ENCODE measurements around the gene SPATA6.

Gene SPATA6

DNA sequence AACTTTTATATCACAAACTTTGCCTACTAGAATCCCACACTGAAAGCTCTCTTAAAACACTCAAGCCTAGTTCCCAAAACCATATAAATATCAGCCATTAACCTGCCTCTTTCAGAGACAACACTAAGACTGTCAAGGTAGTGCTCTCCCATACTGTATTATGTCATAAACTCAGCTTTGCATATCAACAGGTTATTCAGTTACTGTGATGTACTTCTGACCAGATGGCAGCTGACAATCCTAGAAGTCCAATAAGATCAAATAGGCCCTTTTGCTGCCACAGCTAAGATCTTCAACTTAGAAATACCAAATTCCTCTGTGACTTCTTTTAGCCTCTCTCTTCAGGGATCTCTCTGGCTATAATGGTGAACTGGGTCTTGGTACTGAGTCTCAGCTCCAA is 97.2 kb downstream of the SPATA6 start:
- no peak overlapping the region for H3K9ac ChIP-seq (ENCODE audit: low read length)
- H3K4ac ChIP-seq (ENCODE audit: low read depth in 1 of 2, low read length in 2 of 2), result no peak overlapping the region
- DNase-seq, result no peak
- no peak overlapping the region for H4K8ac ChIP-seq (ENCODE audit: low read length)
- H3K36me3 ChIP-seq (ENCODE audit: control insufficient read depth in 1 of 2, insufficient read depth in 2 of 2, low read depth in 1 of 2, low read length in 2 of 2), result peaks cover 0 to 37% of the 10 kb centered on the region in 2 experiments
- H3K9me3 ChIP-seq (ENCODE audit: control insufficient read depth, low read length), result peaks cover 11% of the 10 kb centered on the region
- no peaks in the 10 kb centered on the region for H3K27me3 ChIP-seq (ENCODE audit: control insufficient read depth in 1 of 2, insufficient read depth in 1 of 2, low read length in 2 of 2)
- no peak overlapping the region for H3K4me3 ChIP-seq (ENCODE audit: insufficient read depth in 1 of 2, low read depth in 1 of 2, low read length in 2 of 2)
- no peak overlapping the region for H3K18ac ChIP-seq (ENCODE audit: low read depth in 1 of 2, low read length in 2 of 2)
- no peak overlapping the region for H2BK120ac ChIP-seq (ENCODE audit: low read depth, low read length)
- no peak overlapping the region for H3K14ac ChIP-seq (ENCODE audit: low read length in 2 of 2)
- H2AK5ac ChIP-seq (ENCODE audit: low read length, severe bottlenecking), result no peak overlapping the region
- H3K4me1 ChIP-seq (ENCODE audit: control insufficient read depth, insufficient read depth, low read depth, low read length), result no peaks in the 10 kb centered on the region
- H3K27ac ChIP-seq (ENCODE audit: low read length, poor library complexity, severe bottlenecking), result no peak overlapping the region
- no peak overlapping the region for H2AFZ ChIP-seq (ENCODE audit: low read depth, low read length)
- no peak overlapping the region for H3K4me2 ChIP-seq (ENCODE audit: low read length, poor library complexity, severe bottlenecking)
- H3K79me1 ChIP-seq (replicated peaks; ENCODE audit: low read length, poor library complexity, severe bottlenecking), result no peaks in the 10 kb centered on the region
- no peak overlapping the region for H4K91ac ChIP-seq (ENCODE audit: low read length)
- no peak overlapping the region for H2BK12ac ChIP-seq (ENCODE audit: low read length in 2 of 2)
- no peak overlapping the region for H3K23ac ChIP-seq (ENCODE audit: low read length in 2 of 2)
- no peak overlapping the region for H2BK15ac ChIP-seq (ENCODE audit: low read depth, poor library complexity, severe bottlenecking)
- no peak overlapping the region for H2BK5ac ChIP-seq (ENCODE audit: low read depth, low read length, poor library complexity, severe bottlenecking)

DNA sequence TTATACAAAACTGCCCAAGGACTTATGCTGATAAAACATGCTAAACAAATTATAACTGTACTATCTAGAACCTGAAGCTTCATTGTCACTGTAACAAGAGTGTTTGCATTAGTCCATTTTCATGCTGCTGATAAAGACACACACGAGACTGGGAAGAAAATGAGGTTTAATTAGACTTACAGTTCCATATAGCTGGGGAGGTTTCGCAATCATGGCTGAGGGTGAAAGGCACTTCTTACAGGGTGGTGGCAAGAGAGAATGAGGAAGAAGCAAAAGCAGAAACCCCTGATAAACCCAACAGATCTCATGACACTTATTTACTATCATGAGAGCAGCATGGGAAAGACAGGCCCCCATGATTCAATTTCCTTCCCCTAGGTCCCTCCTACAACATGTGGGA is 100.4 kb downstream of the SPATA6 start:
- WGBS, result 82% methylated on average over 1 of the region's 2 CpGs
- H3K9ac ChIP-seq (ENCODE audit: low read length), result no peak overlapping the region
- H3K23ac ChIP-seq (ENCODE audit: low read length in 2 of 2), result no peak overlapping the region
- H3K4ac ChIP-seq (ENCODE audit: low read depth in 1 of 2, low read length in 2 of 2), result no peak overlapping the region
- H2BK120ac ChIP-seq (ENCODE audit: low read depth, low read length), result no peak overlapping the region
- no peak overlapping the region for H2AFZ ChIP-seq (ENCODE audit: low read depth, low read length)
- no peak overlapping the region for H2BK5ac ChIP-seq (ENCODE audit: low read depth, low read length, poor library complexity, severe bottlenecking)
- H3K27me3 ChIP-seq (ENCODE audit: control insufficient read depth in 1 of 2, insufficient read depth in 1 of 2, low read length in 2 of 2), result no peaks in the 10 kb centered on the region
- no peak overlapping the region for H3K27ac ChIP-seq (ENCODE audit: low read length, poor library complexity, severe bottlenecking)
- no peak overlapping the region for H4K8ac ChIP-seq (ENCODE audit: low read length)
- no peaks in the 10 kb centered on the region for H3K79me1 ChIP-seq (replicated peaks; ENCODE audit: low read length, poor library complexity, severe bottlenecking)
- DNase-seq, result no peak
- no peak overlapping the region for H2BK12ac ChIP-seq (ENCODE audit: low read length in 2 of 2)
- no peak overlapping the region for H3K4me3 ChIP-seq (ENCODE audit: insufficient read depth in 1 of 2, low read depth in 1 of 2, low read length in 2 of 2)
- H3K9me3 ChIP-seq (ENCODE audit: control insufficient read depth, low read length), result peaks cover 13% of the 10 kb centered on the region
- H2AK5ac ChIP-seq (ENCODE audit: low read length, severe bottlenecking), result no peak overlapping the region
- no peak overlapping the region for H3K14ac ChIP-seq (ENCODE audit: low read length in 2 of 2)
- H3K36me3 ChIP-seq (ENCODE audit: control insufficient read depth in 1 of 2, insufficient read depth in 2 of 2, low read depth in 1 of 2, low read length in 2 of 2), result peaks cover 0 to 14% of the 10 kb centered on the region in 2 experiments
- no peak overlapping the region for H3K18ac ChIP-seq (ENCODE audit: low read depth in 1 of 2, low read length in 2 of 2)
- H3K4me1 ChIP-seq (ENCODE audit: control insufficient read depth, insufficient read depth, low read depth, low read length), result no peaks in the 10 kb centered on the region
- no peak overlapping the region for H3K4me2 ChIP-seq (ENCODE audit: low read length, poor library complexity, severe bottlenecking)
- H4K91ac ChIP-seq (ENCODE audit: low read length), result no peak overlapping the region
- no peak overlapping the region for H2BK15ac ChIP-seq (ENCODE audit: low read depth, poor library complexity, severe bottlenecking)

DNA sequence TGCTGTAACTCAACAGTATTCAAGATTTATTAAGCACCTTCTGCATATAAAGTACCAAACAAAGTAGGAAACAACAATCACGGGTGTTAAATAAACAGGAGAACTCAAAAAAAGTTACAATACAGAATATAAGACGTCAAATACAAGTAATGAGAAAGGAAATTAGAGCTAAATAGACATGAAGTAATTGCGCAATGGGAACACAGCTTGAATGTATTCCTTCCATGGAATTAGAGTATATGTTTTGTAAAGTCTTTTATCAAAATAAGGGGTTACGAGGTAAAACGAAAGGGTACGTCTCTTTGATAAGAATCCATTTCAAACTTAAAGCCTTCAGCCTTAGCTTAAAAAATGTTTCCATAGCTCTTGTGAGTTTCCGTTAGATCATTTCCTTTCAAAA is 109.1 kb downstream of the SPATA6 start:
- Histone ChIP-seq H2BK5ac (ENCODE audit: low read depth, low read length, poor library complexity, severe bottlenecking) (no peak overlapping the region), H2BK15ac (ENCODE audit: low read depth, poor library complexity, severe bottlenecking) (no peak overlapping the region), H3K18ac (ENCODE audit: low read depth in 1 of 2, low read length in 2 of 2) (no peak overlapping the region), H3K79me1 (replicated peaks; ENCODE audit: low read length, poor library complexity, severe bottlenecking) (no peaks in the 10 kb centered on the region), H3K4me3 (ENCODE audit: insufficient read depth in 1 of 2, low read depth in 1 of 2, low read length in 2 of 2) (no peak overlapping the region), H3K36me3 (ENCODE audit: control insufficient read depth in 1 of 2, insufficient read depth in 2 of 2, low read depth in 1 of 2, low read length in 2 of 2) (no peaks in the 10 kb centered on the region), H3K23ac (ENCODE audit: low read length in 2 of 2) (no peak overlapping the region), H3K14ac (ENCODE audit: low read length in 2 of 2) (no peak overlapping the region), H3K9ac (ENCODE audit: low read length) (no peak overlapping the region), H3K9me3 (ENCODE audit: control insufficient read depth, low read length) (no peaks in the 10 kb centered on the region), H3K4me1 (ENCODE audit: control insufficient read depth, insufficient read depth, low read depth, low read length) (no peaks in the 10 kb centered on the region), H4K8ac (ENCODE audit: low read length) (no peak overlapping the region), H3K27me3 (ENCODE audit: control insufficient read depth in 1 of 2, insufficient read depth in 1 of 2, low read length in 2 of 2) (no peaks in the 10 kb centered on the region), H2AK5ac (ENCODE audit: low read length, severe bottlenecking) (no peak overlapping the region), H2BK120ac (ENCODE audit: low read depth, low read length) (no peak overlapping the region), H3K4me2 (ENCODE audit: low read length, poor library complexity, severe bottlenecking) (no peak overlapping the region), H4K91ac (ENCODE audit: low read length) (no peak overlapping the region), H2BK12ac (ENCODE audit: low read length in 2 of 2) (no peak overlapping the region), H3K27ac (ENCODE audit: low read length, poor library complexity, severe bottlenecking) (no peak overlapping the region), H2AFZ (ENCODE audit: low read depth, low read length) (no peak overlapping the region), H3K4ac (ENCODE audit: low read depth in 1 of 2, low read length in 2 of 2) (no peak overlapping the region)
- no peak for DNase-seq
- 88% methylated on average over 5 of the region's 7 CpGs for WGBS

DNA sequence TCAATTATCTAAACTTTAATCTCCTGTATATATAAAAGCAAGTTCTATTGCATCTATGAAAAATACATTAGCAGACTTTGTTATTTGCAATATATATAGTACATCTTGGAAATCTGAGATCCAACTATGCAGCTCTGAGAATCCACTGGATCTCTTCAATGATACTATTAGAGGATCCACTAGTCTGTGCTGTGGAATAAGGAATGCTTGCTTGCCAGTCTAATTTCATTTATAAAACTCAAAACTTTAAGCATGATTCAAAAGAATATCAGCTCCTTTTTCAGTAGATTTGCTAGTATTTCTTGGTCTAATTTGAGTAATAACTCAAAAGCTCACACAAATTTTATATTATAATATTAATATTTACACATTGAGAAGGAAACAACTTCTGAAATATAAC is 115.1 kb downstream of the SPATA6 start:
- Histone ChIP-seq H3K27me3 (ENCODE audit: control insufficient read depth in 1 of 2, insufficient read depth in 1 of 2, low read length in 2 of 2) (no peaks in the 10 kb centered on the region), H3K9ac (ENCODE audit: low read length) (no peak overlapping the region), H3K4ac (ENCODE audit: low read depth in 1 of 2, low read length in 2 of 2) (no peak overlapping the region), H4K91ac (ENCODE audit: low read length) (no peak overlapping the region), H2AFZ (ENCODE audit: low read depth, low read length) (no peak overlapping the region), H3K14ac (ENCODE audit: low read length in 2 of 2) (no peak overlapping the region), H3K23ac (ENCODE audit: low read length in 2 of 2) (no peak overlapping the region), H2BK12ac (ENCODE audit: low read length in 2 of 2) (no peak overlapping the region), H2AK5ac (ENCODE audit: low read length, severe bottlenecking) (no peak overlapping the region), H4K8ac (ENCODE audit: low read length) (no peak overlapping the region), H3K4me1 (ENCODE audit: control insufficient read depth, insufficient read depth, low read depth, low read length) (no peaks in the 10 kb centered on the region), H3K79me1 (replicated peaks; ENCODE audit: low read length, poor library complexity, severe bottlenecking) (no peaks in the 10 kb centered on the region), H3K9me3 (ENCODE audit: control insufficient read depth, low read length) (no peaks in the 10 kb centered on the region), H3K18ac (ENCODE audit: low read depth in 1 of 2, low read length in 2 of 2) (no peak overlapping the region), H3K4me2 (ENCODE audit: low read length, poor library complexity, severe bottlenecking) (no peak overlapping the region), H2BK120ac (ENCODE audit: low read depth, low read length) (no peak overlapping the region), H2BK15ac (ENCODE audit: low read depth, poor library complexity, severe bottlenecking) (no peak overlapping the region), H3K27ac (ENCODE audit: low read length, poor library complexity, severe bottlenecking) (no peak overlapping the region), H3K36me3 (ENCODE audit: control insufficient read depth in 1 of 2, insufficient read depth in 2 of 2, low read depth in 1 of 2, low read length in 2 of 2) (no peaks in the 10 kb centered on the region), H3K4me3 (ENCODE audit: insufficient read depth in 1 of 2, low read depth in 1 of 2, low read length in 2 of 2) (no peak overlapping the region), H2BK5ac (ENCODE audit: low read depth, low read length, poor library complexity, severe bottlenecking) (no peak overlapping the region)
- DNase-seq, result no peak

Data from mesenchymal stem cell (in vitro differentiated cells and primary cell).